Tibial artery (tissue), 4 donors: ENCODE measurements around the gene ABCC1.

Experiments
- DNase-seq, 2 donors: peaks; one replicate each; pipeline ENCODE4 v3.0.0-alpha.2; 2019
- H3K27ac ChIP-seq, 2 donors: fragments of 200-600 bp; sonication (generic) in 1 of 2; 1 replicate in 1 of 2; 2 replicates in 1 of 2; pipeline ENCODE4 v1.5.1; 2018 to 2019; ENCODE audit warnings: mild to moderate bottlenecking in 1 of 2
- H3K27me3 ChIP-seq, 2 donors: fragments of 200-600 bp; sonication (generic) in 1 of 2; one replicate each; pipeline versions ENCODE4 v1.5.1 to v1.6.0; 2016 to 2019
- H3K36me3 ChIP-seq, 3 donors: fragments of 200-600 bp; sonication (generic) in 2 of 3; one replicate each; pipeline ENCODE4 v1.5.1; 2016 to 2019; ENCODE audit warnings: mild to moderate bottlenecking in 2 of 3
- H3K4me1 ChIP-seq, 4 donors: fragments of 200-600 bp; sonication (generic) in 2 of 4; 1 replicate in 3 of 4; 2 replicates in 1 of 4; pipeline ENCODE4 v1.5.1; 2016 to 2019
- H3K4me3 ChIP-seq, 2 donors: fragments of 200-600 bp; sonication (generic) in 1 of 2; 1 replicate in 1 of 2; 2 replicates in 1 of 2; pipeline ENCODE4 v1.5.1; 2018 to 2019; ENCODE audit warnings: mild to moderate bottlenecking in 2 of 2
- H3K9me3 ChIP-seq, 3 donors: fragments of 200-600 bp; sonication (generic) in 1 of 3; one replicate each; pipeline ENCODE4 v1.5.1; 2016 to 2019
- CTCF ChIP-seq, 2 experiments: fragments of 200-600 bp in 1 of 2; fragments of 450-650 bp in 1 of 2; IDR thresholded peaks; one replicate each; pipeline ENCODE4 v1.5.1; 2017 to 2019; ENCODE audit warnings: antibody characterized with exemption in 2 of 2, mild to moderate bottlenecking in 1 of 2, moderate library complexity in 1 of 2
- intact Hi-C: fragments of 100-400 bp; cut with DNase I; formaldehyde crosslinking; loops from one replicate; pipeline ENCODE4 v1.15.0; 2023; ENCODE audit warnings: low total_unique reads

The ABCC1 gene

GRCh38 chr16:15960124-15960971, 10.9 kb downstream of the ABCC1 start:
- H3K9me3 ChIP-seq: no peaks in the 10 kb centered on the region

GRCh38 chr16:15961060-15961511, 11.7 kb downstream of the ABCC1 start:
- Histone ChIP-seq H3K4me1 (peaks cover 0 to 50% (median 18%) of the 10 kb centered on the region in 4 donors), H3K9me3 (no peaks in the 10 kb centered on the region), H3K27me3 (no peaks in the 10 kb centered on the region), H3K4me3 (no peak overlapping the region), H3K36me3 (no peaks in the 10 kb centered on the region), H3K27ac (no peak overlapping the region)
- intact Hi-C loops: no loop called here
- no peak for DNase-seq
- no peak for TF ChIP-seq CTCF (IDR thresholded peaks at IDR 0.05)

More at GRCh38 chr16:15960124-15960971, 10.9 kb downstream of the ABCC1 start:
- DNase-seq: no peak
- no peaks in the 10 kb centered on the region for H3K27me3 ChIP-seq
- intact Hi-C loops: no loop called here
- H3K27ac ChIP-seq: no peak overlapping the region
- peaks cover 0 to 46% (median 18%) of the 10 kb centered on the region in 4 donors for H3K4me1 ChIP-seq
- no peak overlapping the region for H3K4me3 ChIP-seq
- no peaks in the 10 kb centered on the region for H3K36me3 ChIP-seq
- TF ChIP-seq CTCF (IDR thresholded peaks at IDR 0.05): no peak

GRCh38 chr16:15961571-15962090, 12.2 kb downstream of the ABCC1 start:
- H3K4me1 ChIP-seq: peaks cover 0 to 56% (median 20%) of the 10 kb centered on the region in 4 donors
- no peak for TF ChIP-seq CTCF (IDR thresholded peaks at IDR 0.05)

GRCh38 chr16:15963307-15963910, 14.0 kb downstream of the ABCC1 start:
- H3K36me3 ChIP-seq: no peaks in the 10 kb centered on the region
- H3K9me3 ChIP-seq: no peaks in the 10 kb centered on the region
- H3K27ac ChIP-seq: peak overlapping the region in 1 of 2 donors; percentile 56
- no peak overlapping the region for H3K4me3 ChIP-seq
- peaks cover 0 to 63% (median 25%) of the 10 kb centered on the region in 4 donors for H3K4me1 ChIP-seq
- no peaks in the 10 kb centered on the region for H3K27me3 ChIP-seq
- intact Hi-C loops: no loop called here
- peak in 1 of 2 donors; percentile 85 for DNase-seq
- TF ChIP-seq CTCF (IDR thresholded peaks at IDR 0.05): no peak

More at GRCh38 chr16:15961571-15962090, 12.2 kb downstream of the ABCC1 start:
- H3K27me3 ChIP-seq: no peaks in the 10 kb centered on the region
- no peaks in the 10 kb centered on the region for H3K36me3 ChIP-seq
- H3K4me3 ChIP-seq: no peak overlapping the region
- intact Hi-C loops: no loop called here
- DNase-seq: no peak
- H3K9me3 ChIP-seq: no peaks in the 10 kb centered on the region
- H3K27ac ChIP-seq: no peak overlapping the region

- H3K27me3 ChIP-seq: no peaks in the 10 kb centered on the region
- TF ChIP-seq CTCF (IDR thresholded peaks at IDR 0.05): no peak
- peaks cover 0 to 58% (median 23%) of the 10 kb centered on the region in 4 donors for H3K4me1 ChIP-seq
- no peak overlapping the region for H3K4me3 ChIP-seq
- peak overlapping the region in 1 of 2 donors; percentile 0 for H3K27ac ChIP-seq
- no peaks in the 10 kb centered on the region for H3K9me3 ChIP-seq
- intact Hi-C loops: no loop called here
- no peak for DNase-seq
- H3K36me3 ChIP-seq: no peaks in the 10 kb centered on the region
Measured at GRCh38 chr16:15966420-15966819, 17.0 kb downstream of the ABCC1 start.
